ENCODE results near the gene PDSS2.
"Not testable (repeated sequence)": the region's sequence is repeated elsewhere in the genome, so short reads cannot be mapped to it uniquely, and the experiment has no call there.

Gene PDSS2

GRCh38 chr6:107128577-107128976 is 330.8 kb downstream of the PDSS2 start:
- H3K36me3 Mint-ChIP-seq (ENCODE audit: insufficient read depth): peaks cover 2% of the 10 kb centered on the region
- H3K9me3 Mint-ChIP-seq: no peaks in the 10 kb centered on the region
- H3K27me3 Mint-ChIP-seq: peaks cover 12% of the 10 kb centered on the region
- H3K4me3 Mint-ChIP-seq: no peak overlapping the region
- DNase-seq (ENCODE audit: low spot score in 2 of 2) (no peak), ATAC-seq (replicated peaks; ENCODE audit: extremely low read depth, poor library complexity, severe bottlenecking) (no peak)
- H3K4me1 Mint-ChIP-seq: no peaks in the 10 kb centered on the region
- no peak overlapping the region for H3K27ac Mint-ChIP-seq (ENCODE audit: low read depth)

- H3K27ac Mint-ChIP-seq (ENCODE audit: low read depth): no peak overlapping the region
- H3K4me1 Mint-ChIP-seq: no peaks in the 10 kb centered on the region
- ATAC-seq (replicated peaks; ENCODE audit: extremely low read depth, poor library complexity, severe bottlenecking): no peak
- no peak overlapping the region for H3K4me3 Mint-ChIP-seq
- DNase-seq (ENCODE audit: low spot score in 2 of 2): no peak
- H3K27me3 Mint-ChIP-seq: peaks cover 12% of the 10 kb centered on the region
- no peaks in the 10 kb centered on the region for H3K9me3 Mint-ChIP-seq
- peaks cover 3% of the 10 kb centered on the region for H3K36me3 Mint-ChIP-seq (ENCODE audit: insufficient read depth)
Measured at GRCh38 chr6:107128175-107128574, 331.2 kb downstream of the PDSS2 start.

- Mint-ChIP-seq H3K4me3 (no peak overlapping the region), H3K9me3 (no peaks in the 10 kb centered on the region), H3K36me3 (ENCODE audit: insufficient read depth) (peaks cover 3% of the 10 kb centered on the region), H3K27ac (ENCODE audit: low read depth) (no peak overlapping the region), H3K4me1 (no peaks in the 10 kb centered on the region), H3K27me3 (peaks cover 12% of the 10 kb centered on the region)
- no peak for ATAC-seq (replicated peaks; ENCODE audit: extremely low read depth, poor library complexity, severe bottlenecking)
- no peak for DNase-seq (ENCODE audit: low spot score in 2 of 2)
Measured at GRCh38 chr6:107125771-107126170, 333.6 kb downstream of the PDSS2 start.

GRCh38 chr6:107124934-107125348 is 334.4 kb downstream of the PDSS2 start:
- Mint-ChIP-seq H3K4me3 (no peak overlapping the region), H3K27ac (ENCODE audit: low read depth) (no peak overlapping the region), H3K27me3 (peaks cover 12% of the 10 kb centered on the region), H3K9me3 (no peaks in the 10 kb centered on the region), H3K4me1 (no peaks in the 10 kb centered on the region), H3K36me3 (ENCODE audit: insufficient read depth) (peaks cover 3% of the 10 kb centered on the region)
- ATAC-seq (replicated peaks; ENCODE audit: extremely low read depth, poor library complexity, severe bottlenecking): no peak
- DNase-seq (ENCODE audit: low spot score in 2 of 2): no peak

- no peak overlapping the region for H3K27ac Mint-ChIP-seq (ENCODE audit: low read depth)
- no peak for ATAC-seq (replicated peaks; ENCODE audit: extremely low read depth, poor library complexity, severe bottlenecking)
Measured at GRCh38 chr6:107123501-107123900, 335.9 kb downstream of the PDSS2 start.

GRCh38 chr6:107122748-107123147 is 336.6 kb downstream of the PDSS2 start:
- Mint-ChIP-seq H3K4me3 (no peak overlapping the region), H3K4me1 (no peaks in the 10 kb centered on the region), H3K27ac (ENCODE audit: low read depth) (no peak overlapping the region), H3K9me3 (no peaks in the 10 kb centered on the region), H3K36me3 (ENCODE audit: insufficient read depth) (peaks cover 3% of the 10 kb centered on the region), H3K27me3 (no peaks in the 10 kb centered on the region)
- no peak for DNase-seq (ENCODE audit: low spot score in 2 of 2)
- ATAC-seq (replicated peaks; ENCODE audit: extremely low read depth, poor library complexity, severe bottlenecking): no peak

More at GRCh38 chr6:107123501-107123900, 335.9 kb downstream of the PDSS2 start:
- no peak overlapping the region for H3K4me3 Mint-ChIP-seq
- peaks cover 3% of the 10 kb centered on the region for H3K36me3 Mint-ChIP-seq (ENCODE audit: insufficient read depth)
- H3K27me3 Mint-ChIP-seq: no peaks in the 10 kb centered on the region
- no peaks in the 10 kb centered on the region for H3K4me1 Mint-ChIP-seq
- DNase-seq (ENCODE audit: low spot score in 2 of 2): no peak
- no peaks in the 10 kb centered on the region for H3K9me3 Mint-ChIP-seq

GRCh38 chr6:107121964-107122495 is 337.3 kb downstream of the PDSS2 start:
- no peak for ATAC-seq (replicated peaks; ENCODE audit: extremely low read depth, poor library complexity, severe bottlenecking)
- no peak overlapping the region for H3K27ac Mint-ChIP-seq (ENCODE audit: low read depth)
- peaks cover 3% of the 10 kb centered on the region for H3K36me3 Mint-ChIP-seq (ENCODE audit: insufficient read depth)
- no peak overlapping the region for H3K4me3 Mint-ChIP-seq
- no peaks in the 10 kb centered on the region for H3K9me3 Mint-ChIP-seq
- H3K27me3 Mint-ChIP-seq: peaks cover 5% of the 10 kb centered on the region
- H3K4me1 Mint-ChIP-seq: no peaks in the 10 kb centered on the region
- DNase-seq (ENCODE audit: low spot score in 2 of 2): no peak

- H3K9me3 Mint-ChIP-seq: no peaks in the 10 kb centered on the region
- ATAC-seq (replicated peaks; ENCODE audit: extremely low read depth, poor library complexity, severe bottlenecking) (no peak), DNase-seq (ENCODE audit: low spot score in 2 of 2) (no peak)
- H3K4me3 Mint-ChIP-seq: no peak overlapping the region
- no peak overlapping the region for H3K27ac Mint-ChIP-seq (ENCODE audit: low read depth)
- peaks cover 7% of the 10 kb centered on the region for H3K4me1 Mint-ChIP-seq
- H3K36me3 Mint-ChIP-seq (ENCODE audit: insufficient read depth): peaks cover 3% of the 10 kb centered on the region
- H3K27me3 Mint-ChIP-seq: peaks cover 12% of the 10 kb centered on the region
Measured at GRCh38 chr6:107121266-107121665, 338.1 kb downstream of the PDSS2 start.

GRCh38 chr6:107120404-107120803 is 339.0 kb downstream of the PDSS2 start:
- peaks cover 14% of the 10 kb centered on the region for H3K27me3 Mint-ChIP-seq
- ATAC-seq (replicated peaks; ENCODE audit: extremely low read depth, poor library complexity, severe bottlenecking) (no peak), DNase-seq (ENCODE audit: low spot score in 2 of 2) (no peak)
- H3K27ac Mint-ChIP-seq (ENCODE audit: low read depth): no peak overlapping the region
- H3K36me3 Mint-ChIP-seq (ENCODE audit: insufficient read depth): peaks cover 4% of the 10 kb centered on the region
- peaks cover 12% of the 10 kb centered on the region for H3K4me1 Mint-ChIP-seq
- no peaks in the 10 kb centered on the region for H3K9me3 Mint-ChIP-seq
- no peak overlapping the region for H3K4me3 Mint-ChIP-seq

- Mint-ChIP-seq H3K9me3 (no peaks in the 10 kb centered on the region), H3K4me1 (peaks cover 12% of the 10 kb centered on the region), H3K36me3 (ENCODE audit: insufficient read depth) (peaks cover 4% of the 10 kb centered on the region), H3K27me3 (peaks cover 14% of the 10 kb centered on the region), H3K27ac (ENCODE audit: low read depth) (no peak overlapping the region), H3K4me3 (no peak overlapping the region)
- ATAC-seq (replicated peaks; ENCODE audit: extremely low read depth, poor library complexity, severe bottlenecking): no peak
- DNase-seq (ENCODE audit: low spot score in 2 of 2): no peak
Measured at GRCh38 chr6:107118976-107119375, 340.4 kb downstream of the PDSS2 start.

- H3K9me3 Mint-ChIP-seq; DNase-seq (ENCODE audit: low spot score in 2 of 2); H3K36me3 Mint-ChIP-seq (ENCODE audit: insufficient read depth); ATAC-seq (replicated peaks; ENCODE audit: extremely low read depth, poor library complexity, severe bottlenecking); H3K4me3 Mint-ChIP-seq; H3K27ac Mint-ChIP-seq (ENCODE audit: low read depth): not testable (repeated sequence)
- H3K4me1 Mint-ChIP-seq: peaks cover 12% of the 10 kb centered on the region
- H3K27me3 Mint-ChIP-seq: peaks cover 14% of the 10 kb centered on the region
Measured at GRCh38 chr6:107118540-107118939, 340.8 kb downstream of the PDSS2 start.

GRCh38 chr6:107116931-107117330 is 342.4 kb downstream of the PDSS2 start:
- peaks cover 14% of the 10 kb centered on the region for H3K27me3 Mint-ChIP-seq
- ATAC-seq (replicated peaks; ENCODE audit: extremely low read depth, poor library complexity, severe bottlenecking) (no peak), DNase-seq (ENCODE audit: low spot score in 2 of 2) (no peak)
- H3K9me3 Mint-ChIP-seq: no peaks in the 10 kb centered on the region
- H3K4me1 Mint-ChIP-seq: peaks cover 12% of the 10 kb centered on the region
- no peak overlapping the region for H3K27ac Mint-ChIP-seq (ENCODE audit: low read depth)
- no peak overlapping the region for H3K4me3 Mint-ChIP-seq
- peaks cover 3% of the 10 kb centered on the region for H3K36me3 Mint-ChIP-seq (ENCODE audit: insufficient read depth)

- peaks cover 3% of the 10 kb centered on the region for H3K36me3 Mint-ChIP-seq (ENCODE audit: insufficient read depth)
- H3K27me3 Mint-ChIP-seq: peaks cover 14% of the 10 kb centered on the region
- DNase-seq (ENCODE audit: low spot score in 2 of 2) (no peak), ATAC-seq (replicated peaks; ENCODE audit: extremely low read depth, poor library complexity, severe bottlenecking) (no peak)
- peak overlapping the region; percentile 73 for H3K4me3 Mint-ChIP-seq
- H3K4me1 Mint-ChIP-seq: peaks cover 12% of the 10 kb centered on the region
- no peak overlapping the region for H3K27ac Mint-ChIP-seq (ENCODE audit: low read depth)
- H3K9me3 Mint-ChIP-seq: no peaks in the 10 kb centered on the region
Measured at GRCh38 chr6:107116328-107116892, 343.0 kb downstream of the PDSS2 start.
